A673 (cell line): ENCODE results near the gene ADAMTS2.

Experiments
- EZH2 ChIP-seq: fragments of 200-600 bp; sonication (generic); IDR thresholded peaks from 2 replicates; pipeline ENCODE4 v1.6.1; 2017; ENCODE audit warnings: borderline replicate concordance, low read depth, mild to moderate bottlenecking, mixed read lengths, antibody characterized with exemption, low read length; ENCODE audit not compliant: poor library complexity, severe bottlenecking
- TF ChIP-seq, protein P1 (sequence below): fragments of 300-800, 200-600 bp; sonication (generic); conservative IDR thresholded peaks from 2 replicates; pipeline ENCODE4 v1.5.1; 2017; ENCODE audit warnings: low read depth, mild to moderate bottlenecking, antibody characterized with exemption, low read length, moderate library complexity, mixed read lengths

GRCh38 chr5:179132586-179133355 lies 212.5 kb downstream of the ADAMTS2 start:
- TF ChIP-seq, protein P1, sequence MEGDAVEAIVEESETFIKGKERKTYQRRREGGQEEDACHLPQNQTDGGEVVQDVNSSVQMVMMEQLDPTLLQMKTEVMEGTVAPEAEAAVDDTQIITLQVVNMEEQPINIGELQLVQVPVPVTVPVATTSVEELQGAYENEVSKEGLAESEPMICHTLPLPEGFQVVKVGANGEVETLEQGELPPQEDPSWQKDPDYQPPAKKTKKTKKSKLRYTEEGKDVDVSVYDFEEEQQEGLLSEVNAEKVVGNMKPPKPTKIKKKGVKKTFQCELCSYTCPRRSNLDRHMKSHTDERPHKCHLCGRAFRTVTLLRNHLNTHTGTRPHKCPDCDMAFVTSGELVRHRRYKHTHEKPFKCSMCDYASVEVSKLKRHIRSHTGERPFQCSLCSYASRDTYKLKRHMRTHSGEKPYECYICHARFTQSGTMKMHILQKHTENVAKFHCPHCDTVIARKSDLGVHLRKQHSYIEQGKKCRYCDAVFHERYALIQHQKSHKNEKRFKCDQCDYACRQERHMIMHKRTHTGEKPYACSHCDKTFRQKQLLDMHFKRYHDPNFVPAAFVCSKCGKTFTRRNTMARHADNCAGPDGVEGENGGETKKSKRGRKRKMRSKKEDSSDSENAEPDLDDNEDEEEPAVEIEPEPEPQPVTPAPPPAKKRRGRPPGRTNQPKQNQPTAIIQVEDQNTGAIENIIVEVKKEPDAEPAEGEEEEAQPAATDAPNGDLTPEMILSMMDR: no peak
- no peak for TF ChIP-seq EZH2
